GM23248 (cell line): ENCODE data around the gene MAN1B1.

ENCODE experiments used
- EZH2 ChIP-seq: fragments of 200-600 bp; sonication (generic); IDR thresholded peaks from 2 replicates; pipeline ENCODE4 v1.6.1; 2018; ENCODE audit warnings: antibody characterized with exemption, mild to moderate bottlenecking; ENCODE audit not compliant: insufficient read depth, poor library complexity, severe bottlenecking
- EZH2phosphoT487 ChIP-seq: fragments of 200-600 bp; sonication (generic); IDR thresholded peaks from 2 replicates; pipeline ENCODE4 v1.6.1; 2018; ENCODE audit warnings: antibody characterized with exemption, moderate library complexity, mild to moderate bottlenecking, low read depth; ENCODE audit not compliant: insufficient read depth

- TF ChIP-seq EZH2 = no peak
- TF ChIP-seq EZH2phosphoT487 = no peak
Observed at GRCh38 chr9:137095664-137096517, 9.1 kb downstream of the MAN1B1 start.
